GM10266 (cell line): ENCODE data around the gene CCDC57.

Experiments used
- DNase-seq: peaks from one replicate; pipeline ENCODE4 v3.0.0; 2012; ENCODE audit errors: extremely low spot score
- TF ChIP-seq, protein P1 (sequence below): IDR thresholded peaks from 2 replicates; pipeline ENCODE4 v1.5.1; 2012; ENCODE audit warnings: mild to moderate bottlenecking, low read depth; ENCODE audit not compliant: control insufficient read depth, insufficient read depth; ENCODE audit errors: missing control alignments

The CCDC57 gene

DNA sequence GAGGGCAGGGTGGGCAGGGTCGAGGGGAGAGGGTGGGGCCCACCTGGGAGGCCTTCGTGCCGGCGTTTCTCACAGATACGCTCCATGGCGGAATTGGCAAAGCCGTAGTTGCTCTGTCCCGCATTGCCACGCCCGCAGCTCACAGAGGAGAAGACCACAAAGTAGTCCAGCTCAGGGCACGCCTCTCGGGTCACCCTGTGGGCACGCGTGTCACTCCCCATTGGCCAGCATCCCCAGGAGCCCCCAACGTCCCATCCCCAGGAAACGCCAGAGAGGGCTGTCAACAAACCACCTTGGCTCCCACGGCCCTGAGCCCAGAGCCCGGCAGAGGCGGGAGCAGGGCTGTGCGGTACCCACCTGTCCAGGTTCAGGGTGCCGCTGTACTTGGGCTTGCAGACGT lies 130.7 kb downstream of the CCDC57 start:
- DNase-seq: no peak
- TF ChIP-seq, protein P1, sequence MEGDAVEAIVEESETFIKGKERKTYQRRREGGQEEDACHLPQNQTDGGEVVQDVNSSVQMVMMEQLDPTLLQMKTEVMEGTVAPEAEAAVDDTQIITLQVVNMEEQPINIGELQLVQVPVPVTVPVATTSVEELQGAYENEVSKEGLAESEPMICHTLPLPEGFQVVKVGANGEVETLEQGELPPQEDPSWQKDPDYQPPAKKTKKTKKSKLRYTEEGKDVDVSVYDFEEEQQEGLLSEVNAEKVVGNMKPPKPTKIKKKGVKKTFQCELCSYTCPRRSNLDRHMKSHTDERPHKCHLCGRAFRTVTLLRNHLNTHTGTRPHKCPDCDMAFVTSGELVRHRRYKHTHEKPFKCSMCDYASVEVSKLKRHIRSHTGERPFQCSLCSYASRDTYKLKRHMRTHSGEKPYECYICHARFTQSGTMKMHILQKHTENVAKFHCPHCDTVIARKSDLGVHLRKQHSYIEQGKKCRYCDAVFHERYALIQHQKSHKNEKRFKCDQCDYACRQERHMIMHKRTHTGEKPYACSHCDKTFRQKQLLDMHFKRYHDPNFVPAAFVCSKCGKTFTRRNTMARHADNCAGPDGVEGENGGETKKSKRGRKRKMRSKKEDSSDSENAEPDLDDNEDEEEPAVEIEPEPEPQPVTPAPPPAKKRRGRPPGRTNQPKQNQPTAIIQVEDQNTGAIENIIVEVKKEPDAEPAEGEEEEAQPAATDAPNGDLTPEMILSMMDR: no peak

DNA sequence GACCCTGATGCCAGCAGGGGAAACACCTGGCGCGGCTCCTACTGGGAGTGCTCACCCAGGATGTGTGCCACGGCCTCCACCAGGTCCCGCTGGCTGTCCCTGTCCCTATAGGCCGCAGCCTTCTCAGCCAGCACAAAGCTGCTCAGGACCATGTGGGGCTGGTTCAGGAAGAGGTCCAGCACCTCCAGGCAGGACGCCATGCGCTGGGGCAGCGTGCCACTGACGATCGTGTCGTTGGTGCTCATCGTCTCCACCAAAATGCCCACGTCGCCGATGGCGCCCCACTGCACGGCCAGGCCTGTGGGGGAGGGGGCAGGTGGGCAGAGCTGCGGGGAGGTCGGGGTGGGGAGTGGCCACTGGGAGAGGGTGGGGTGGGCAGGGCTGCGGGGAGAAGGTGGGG lies 131.1 kb downstream of the CCDC57 start:
- no peak for DNase-seq
- TF ChIP-seq, protein P1: no peak

DNA sequence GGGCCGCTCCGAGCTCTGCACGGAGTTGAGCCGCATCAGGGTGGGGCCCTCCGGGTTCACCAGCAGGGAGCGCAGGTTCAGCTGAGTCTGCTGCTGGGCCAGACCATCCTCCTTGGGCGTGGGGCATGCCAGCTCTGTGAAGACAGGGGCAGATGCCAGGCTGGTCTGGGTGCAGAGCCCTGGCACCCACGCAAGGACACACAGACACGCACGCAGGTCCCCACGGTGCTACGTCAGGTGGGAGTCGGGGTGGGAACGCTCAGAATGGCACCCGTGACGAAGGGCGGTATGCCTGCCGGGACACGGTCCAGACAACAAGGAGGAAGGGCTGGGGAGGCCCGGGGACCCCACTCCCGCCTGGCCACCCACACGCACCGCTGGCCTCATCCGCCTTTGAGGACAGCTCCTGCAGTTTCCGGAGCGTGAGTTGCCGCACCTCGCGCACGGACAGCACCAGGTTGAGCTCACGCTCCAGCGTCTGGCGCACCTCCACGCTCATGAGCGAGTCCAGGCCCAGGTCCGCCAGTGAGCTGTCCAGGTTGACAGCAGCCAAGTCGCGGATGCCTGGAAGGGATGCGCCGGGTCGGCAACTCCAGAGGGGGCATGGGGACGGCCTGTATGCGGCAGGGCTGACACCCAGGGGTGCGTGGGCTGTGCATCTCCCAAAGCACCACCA lies 131.7 kb downstream of the CCDC57 start:
- no peak for DNase-seq
- TF ChIP-seq, protein P1: no peak

DNA sequence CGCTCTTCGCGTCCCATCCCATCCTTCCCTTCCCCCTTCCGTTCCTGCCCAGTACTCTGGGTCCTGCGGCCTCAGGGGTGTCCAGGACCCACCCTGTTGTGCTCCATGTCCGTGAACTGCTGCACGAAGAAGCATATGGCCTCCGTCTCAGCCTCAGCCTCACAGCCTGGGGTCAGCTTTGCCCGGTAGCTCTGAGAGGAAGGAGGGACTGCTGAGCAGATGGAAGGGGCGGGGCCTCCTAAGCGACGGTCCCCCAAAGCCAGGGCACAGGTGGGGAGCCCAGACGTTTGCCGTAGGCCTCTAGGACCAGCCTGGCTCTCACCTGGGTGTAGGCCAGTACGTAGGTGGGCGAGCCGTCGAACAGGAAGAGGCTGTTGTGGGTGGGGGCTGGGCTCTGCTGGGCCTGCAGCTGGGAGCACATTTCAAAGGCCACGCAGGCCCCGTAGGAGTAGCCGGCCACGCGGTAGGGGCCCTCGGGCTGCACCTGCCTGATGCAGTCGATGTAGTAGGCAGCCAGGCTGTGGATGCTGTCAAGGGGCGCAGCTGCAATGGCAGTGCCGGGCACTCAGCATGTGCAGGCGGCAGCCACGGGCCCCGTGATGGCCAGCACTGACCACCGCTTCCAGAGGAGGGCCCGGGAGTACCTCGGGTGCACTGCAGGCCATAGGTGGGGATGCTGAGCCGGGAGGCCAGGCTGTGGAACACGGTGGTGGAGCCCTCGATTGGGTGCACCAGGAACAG lies 132.4 kb downstream of the CCDC57 start:
- DNase-seq: no peak

DNA sequence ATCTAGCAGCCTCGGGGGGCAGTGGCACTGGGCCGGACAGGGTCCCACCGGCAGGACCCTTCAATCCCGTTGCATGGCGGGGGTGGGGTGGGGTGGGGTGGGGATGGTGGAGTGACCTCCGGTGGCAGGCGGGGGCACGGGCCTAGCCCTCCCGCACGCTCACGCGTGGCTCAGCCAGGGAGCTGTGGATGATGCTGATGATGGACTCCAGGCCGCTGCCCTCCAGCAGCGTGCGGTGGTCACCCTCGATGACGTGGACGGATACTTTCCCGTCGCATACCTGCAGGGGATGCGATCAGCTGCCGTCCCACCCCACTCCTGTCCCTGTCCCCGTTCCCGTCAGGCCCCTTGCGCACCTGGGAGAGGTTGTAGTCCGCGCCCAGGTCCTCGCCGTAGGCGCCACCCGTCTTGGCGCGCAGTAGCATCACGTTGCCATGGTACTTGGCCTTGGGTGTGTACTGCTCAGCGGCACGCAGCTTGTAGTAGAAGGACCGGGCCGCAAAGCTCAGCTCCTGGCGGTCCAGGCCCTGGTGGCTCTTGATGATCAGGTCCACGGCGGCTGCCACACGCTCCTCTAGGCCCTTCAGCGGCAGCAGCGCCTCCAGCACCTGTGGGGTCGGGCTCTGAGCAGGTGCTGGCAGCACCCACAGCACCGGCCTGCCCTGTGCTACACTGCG lies 133.5 kb downstream of the CCDC57 start:
- TF ChIP-seq, protein P1: no peak
- no peak for DNase-seq

More for the DNA sequence above, 132.4 kb downstream of the CCDC57 start:
- TF ChIP-seq, protein P1: no peak

DNA sequence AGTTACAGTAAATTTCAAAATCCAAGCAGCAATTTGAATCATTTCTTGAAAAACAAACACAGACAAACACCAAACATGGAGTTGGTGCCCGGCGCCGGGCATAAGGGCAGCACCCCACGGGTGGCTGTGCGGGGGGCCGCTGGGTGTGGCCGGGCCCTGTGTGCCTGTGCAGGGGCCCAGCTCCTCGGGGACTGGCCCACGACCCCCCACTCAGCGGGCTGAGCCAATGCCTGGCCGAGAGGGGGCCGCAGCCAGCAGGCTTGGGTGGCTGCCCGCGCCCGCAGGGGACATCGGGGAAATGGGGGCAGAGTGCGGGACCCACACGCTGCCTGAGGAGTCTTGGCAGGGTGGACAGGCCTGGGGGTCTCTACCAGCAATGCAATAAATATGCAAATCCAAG lies 134.2 kb downstream of the CCDC57 start:
- TF ChIP-seq, protein P1: no peak
- no peak for DNase-seq
